ACC112 (cell line): Measurements from ENCODE around the gene NOL12.
"Not testable (repeated sequence)": the region's sequence is repeated elsewhere in the genome, so short reads cannot be mapped to it uniquely, and the experiment has no call there.

ENCODE experiments used
- H2AFZ ChIP-seq: fragments of 200-600 bp; sonication (generic); one replicate; pipeline ENCODE4 v1.6.0; 2017; ENCODE audit warnings: antibody characterized with exemption, low read length; ENCODE audit not compliant: unreplicated experiment
- H3K27ac ChIP-seq: fragments of 200-600 bp; sonication (generic); 2 replicates; pipeline ENCODE4 v1.5.1; 2014; ENCODE audit warnings: low read depth, mild to moderate bottlenecking, antibody characterized with exemption, low read length, moderate library complexity
- H3K27me3 ChIP-seq: fragments of 200-600 bp; sonication (generic); 2 replicates; pipeline ENCODE4 v1.6.1; 2014; ENCODE audit warnings: mild to moderate bottlenecking, antibody characterized with exemption, low read length, moderate library complexity, mixed read lengths; ENCODE audit not compliant: insufficient read depth
- H3K36me3 ChIP-seq: fragments of 200-600 bp; sonication (generic); 2 replicates; pipeline ENCODE4 v1.6.1; 2016; ENCODE audit warnings: mild to moderate bottlenecking, antibody characterized with exemption, low read length, moderate library complexity, mixed read lengths; ENCODE audit not compliant: insufficient read depth
- H3K4me1 ChIP-seq: fragments of 200-600 bp; sonication (generic); one replicate; pipeline ENCODE4 v1.6.1; 2016; ENCODE audit warnings: low read length, mixed read lengths; ENCODE audit not compliant: insufficient read depth, unreplicated experiment, control insufficient read depth
- H3K4me3 ChIP-seq: fragments of 200-600 bp; sonication (generic); 2 replicates; pipeline ENCODE4 v1.5.1; 2014; ENCODE audit warnings: mild to moderate bottlenecking, low read depth, low read length
- H3K79me2 ChIP-seq: fragments of 200-600 bp; sonication (generic); one replicate; pipeline ENCODE4 v1.6.0; 2016; ENCODE audit warnings: low read length; ENCODE audit not compliant: control insufficient read depth, unreplicated experiment, insufficient read depth

NOL12 gene

DNA sequence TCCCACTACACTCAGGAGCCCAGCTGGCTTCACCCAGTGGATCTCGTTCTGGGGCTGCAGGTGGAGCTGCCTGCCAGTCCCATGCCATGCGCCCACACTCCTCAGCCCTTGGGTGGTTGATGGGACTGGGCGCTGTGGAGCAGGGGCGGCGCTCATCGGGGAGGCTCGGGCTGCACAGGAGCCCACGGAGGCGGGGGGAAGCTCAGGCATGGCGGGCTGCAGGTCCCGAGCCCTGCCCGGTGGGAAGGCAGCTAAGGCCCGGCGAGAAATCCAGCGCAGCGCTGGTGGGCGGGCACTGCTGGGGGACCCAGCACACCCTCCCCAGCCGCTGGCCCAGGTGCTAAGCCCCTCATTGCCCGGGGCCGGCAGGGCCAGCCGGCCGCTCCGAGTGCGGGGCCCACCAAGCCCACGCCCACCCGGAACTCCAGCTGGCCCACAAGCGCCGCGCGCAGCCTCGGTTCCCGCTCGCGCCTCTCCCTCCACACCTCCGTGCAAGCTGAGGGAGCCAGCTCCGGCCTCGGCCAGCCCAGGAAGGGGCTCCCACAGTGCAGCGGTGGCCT is 31.7 kb downstream of the NOL12 start:
- H3K27ac ChIP-seq, H3K4me3 ChIP-seq, H3K27me3 ChIP-seq, H3K79me2 ChIP-seq, H2AFZ ChIP-seq, H3K36me3 ChIP-seq, H3K4me1 ChIP-seq: not testable (repeated sequence)

DNA sequence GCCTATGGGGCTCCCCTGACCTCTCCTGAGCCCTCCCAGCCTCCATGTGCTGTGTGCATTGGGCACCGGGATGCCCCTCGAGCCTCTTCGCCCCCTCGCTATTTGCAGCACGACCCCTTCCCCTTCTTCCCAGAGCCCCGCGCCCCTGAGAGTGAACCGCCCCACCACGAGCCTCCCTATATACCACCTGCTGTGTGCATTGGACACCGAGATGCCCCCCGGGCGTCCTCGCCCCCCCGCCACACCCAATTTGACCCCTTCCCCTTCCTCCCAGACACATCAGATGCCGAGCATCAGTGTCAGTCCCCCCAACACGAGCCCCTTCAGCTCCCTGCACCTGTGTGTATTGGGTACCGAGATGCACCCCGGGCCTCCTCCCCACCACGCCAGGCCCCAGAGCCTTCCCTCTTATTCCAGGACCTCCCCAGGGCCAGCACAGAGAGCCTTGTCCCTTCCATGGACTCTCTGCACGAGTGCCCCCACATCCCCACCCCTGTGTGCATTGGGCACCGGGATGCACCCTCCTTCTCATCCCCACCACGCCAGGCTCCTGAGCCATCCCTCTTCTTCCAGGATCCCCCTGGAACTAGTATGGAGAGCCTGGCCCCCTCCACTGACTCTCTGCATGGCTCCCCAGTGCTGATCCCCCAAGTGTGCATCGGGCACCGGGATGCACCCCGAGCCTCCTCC is 39.6 kb downstream of the NOL12 start:
- no peaks in the 10 kb centered on the region for H3K79me2 ChIP-seq
- no peak overlapping the region for H3K27ac ChIP-seq
- no peak overlapping the region for H2AFZ ChIP-seq
- no peaks in the 10 kb centered on the region for H3K27me3 ChIP-seq
- H3K4me1 ChIP-seq = peaks cover 8% of the 10 kb centered on the region
- no peak overlapping the region for H3K4me3 ChIP-seq
- no peaks in the 10 kb centered on the region for H3K36me3 ChIP-seq

DNA sequence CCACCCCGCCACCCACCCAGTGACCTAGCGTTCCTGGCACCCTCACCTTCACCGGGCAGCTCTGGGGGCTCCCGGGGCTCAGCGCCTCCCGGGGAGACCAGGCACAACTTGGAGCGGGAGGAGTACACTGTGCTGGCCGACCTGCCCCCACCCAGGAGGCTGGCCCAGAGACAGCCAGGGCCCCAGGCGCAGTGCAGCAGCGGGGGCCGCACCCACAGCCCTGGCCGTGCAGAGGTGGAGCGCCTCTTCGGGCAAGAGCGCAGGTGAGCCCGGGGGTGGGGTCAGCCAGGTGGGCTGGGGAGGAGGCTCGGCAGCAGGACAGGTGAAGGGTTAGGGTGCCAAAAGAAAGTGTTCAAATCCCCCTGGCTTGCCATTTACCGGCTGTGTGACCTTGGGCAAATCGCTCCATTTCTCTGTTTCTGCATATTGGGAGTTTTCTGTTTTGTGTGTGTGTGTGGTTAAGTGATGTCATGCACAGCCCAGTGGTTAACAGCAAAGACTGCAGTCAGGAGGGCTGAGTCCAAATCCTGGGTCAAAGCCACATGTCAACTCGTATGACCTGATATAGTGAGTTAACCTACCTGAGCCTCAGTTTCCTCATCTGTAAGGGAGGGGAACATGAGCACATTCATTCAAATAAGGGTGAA is 40.2 kb downstream of the NOL12 start:
- no peaks in the 10 kb centered on the region for H3K79me2 ChIP-seq
- H3K4me3 ChIP-seq = no peak overlapping the region
- H3K27me3 ChIP-seq = no peaks in the 10 kb centered on the region
- no peak overlapping the region for H2AFZ ChIP-seq
- H3K27ac ChIP-seq = no peak overlapping the region
- no peaks in the 10 kb centered on the region for H3K36me3 ChIP-seq
- peaks cover 8% of the 10 kb centered on the region for H3K4me1 ChIP-seq

- Histone ChIP-seq H3K27ac (no peak overlapping the region), H3K79me2 (no peaks in the 10 kb centered on the region), H2AFZ (no peak overlapping the region), H3K27me3 (no peaks in the 10 kb centered on the region), H3K4me3 (no peak overlapping the region), H3K36me3 (no peaks in the 10 kb centered on the region), H3K4me1 (peaks cover 8% of the 10 kb centered on the region)
Observed at GRCh38 chr22:37728620-37729019, 42.5 kb downstream of the NOL12 start.

GRCh38 chr22:37731804-37732471 is 45.8 kb downstream of the NOL12 start:
- no peak overlapping the region for H3K27ac ChIP-seq
- H3K27me3 ChIP-seq = no peaks in the 10 kb centered on the region
- H3K36me3 ChIP-seq = no peaks in the 10 kb centered on the region
- peaks cover 8% of the 10 kb centered on the region for H3K4me1 ChIP-seq
- no peaks in the 10 kb centered on the region for H3K79me2 ChIP-seq
- H2AFZ ChIP-seq = no peak overlapping the region
- H3K4me3 ChIP-seq = no peak overlapping the region

GRCh38 chr22:37732699-37733607 is 46.8 kb downstream of the NOL12 start:
- Histone ChIP-seq H3K27me3 (no peaks in the 10 kb centered on the region), H3K4me3 (no peak overlapping the region), H2AFZ (no peak overlapping the region), H3K36me3 (no peaks in the 10 kb centered on the region), H3K4me1 (peaks cover 4% of the 10 kb centered on the region), H3K79me2 (no peaks in the 10 kb centered on the region), H3K27ac (no peak overlapping the region)

GRCh38 chr22:37733625-37734401 is 47.7 kb downstream of the NOL12 start:
- H3K27me3 ChIP-seq = no peaks in the 10 kb centered on the region
- H3K79me2 ChIP-seq = no peaks in the 10 kb centered on the region
- H3K27ac ChIP-seq = no peak overlapping the region
- H3K36me3 ChIP-seq = no peaks in the 10 kb centered on the region
- no peaks in the 10 kb centered on the region for H3K4me1 ChIP-seq
- H3K4me3 ChIP-seq = no peak overlapping the region
- no peak overlapping the region for H2AFZ ChIP-seq

DNA sequence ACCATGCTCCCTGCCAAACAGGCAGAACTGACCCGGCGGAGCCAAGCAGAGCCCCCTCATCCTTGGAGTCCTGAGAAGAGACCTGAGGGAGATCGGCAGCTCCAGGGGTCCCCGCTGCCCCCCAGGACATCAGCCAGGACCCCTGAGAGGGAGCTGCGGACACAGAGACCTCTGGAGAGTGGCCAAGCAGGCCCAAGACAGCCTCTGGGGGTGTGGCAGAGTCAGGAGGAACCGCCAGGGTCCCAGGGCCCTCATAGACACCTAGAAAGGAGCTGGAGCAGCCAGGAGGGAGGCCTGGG is 48.2 kb downstream of the NOL12 start:
- Histone ChIP-seq H3K79me2 (no peaks in the 10 kb centered on the region), H3K27ac (no peak overlapping the region), H2AFZ (no peak overlapping the region), H3K27me3 (no peaks in the 10 kb centered on the region), H3K36me3 (no peaks in the 10 kb centered on the region), H3K4me3 (no peak overlapping the region), H3K4me1 (no peaks in the 10 kb centered on the region)

DNA sequence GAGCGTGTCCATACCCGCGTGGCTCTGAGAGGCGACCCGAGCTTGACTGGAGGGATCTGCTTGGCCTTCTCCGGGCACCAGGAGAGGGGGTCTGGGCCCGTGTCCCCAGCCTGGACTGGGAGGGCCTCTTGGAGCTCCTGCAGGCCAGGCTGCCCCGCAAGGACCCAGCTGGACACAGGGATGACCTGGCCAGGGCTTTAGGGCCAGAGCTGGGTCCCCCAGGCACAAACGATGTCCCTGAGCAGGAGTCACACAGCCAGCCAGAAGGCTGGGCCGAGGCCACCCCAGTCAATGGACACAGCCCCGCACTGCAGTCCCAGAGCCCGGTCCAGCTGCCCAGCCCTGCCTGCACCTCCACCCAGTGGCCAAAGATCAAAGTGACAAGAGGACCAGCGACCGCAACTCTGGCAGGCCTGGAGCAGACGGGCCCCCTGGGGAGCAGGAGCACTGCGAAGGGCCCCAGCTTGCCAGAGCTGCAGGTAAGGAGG is 48.9 kb downstream of the NOL12 start:
- H3K79me2 ChIP-seq = no peaks in the 10 kb centered on the region
- no peak overlapping the region for H2AFZ ChIP-seq
- H3K27ac ChIP-seq = no peak overlapping the region
- H3K4me1 ChIP-seq = no peaks in the 10 kb centered on the region
- H3K27me3 ChIP-seq = no peaks in the 10 kb centered on the region
- no peak overlapping the region for H3K4me3 ChIP-seq
- H3K36me3 ChIP-seq = no peaks in the 10 kb centered on the region

GRCh38 chr22:37739035-37739434 is 52.9 kb downstream of the NOL12 start:
- H3K4me3 ChIP-seq = no peak overlapping the region
- no peaks in the 10 kb centered on the region for H3K27me3 ChIP-seq
- H3K27ac ChIP-seq = no peak overlapping the region
- H2AFZ ChIP-seq = no peak overlapping the region
- no peaks in the 10 kb centered on the region for H3K79me2 ChIP-seq
- peaks cover 28% of the 10 kb centered on the region for H3K4me1 ChIP-seq
- H3K36me3 ChIP-seq = no peaks in the 10 kb centered on the region
